ENCODE data around the gene MBOAT1.

- TF ChIP-seq TAF1 (IDR thresholded peaks at IDR 0.05; ENCODE audit: low read depth) (no peak), CTCF (IDR thresholded peaks at IDR 0.05; ENCODE audit: poor library complexity, severe bottlenecking) (no peak)
Measured at GRCh38 chr6:20172842-20173456, 39.3 kb downstream of the MBOAT1 start.
